Ovary (tissue), 3 donors: ENCODE data around the gene KCNJ18.
"Not testable (repeated sequence)": the region's sequence is repeated elsewhere in the genome, so short reads cannot be mapped to it uniquely, and the experiment has no call there.

Experiments used
- EP300 ChIP-seq: sonication (generic); formaldehyde crosslinking; IDR thresholded peaks from one replicate; pipeline ENCODE4 v1.6.1; 2017; ENCODE audit warnings: antibody characterized with exemption
- POLR2A ChIP-seq: fragments of 450-650 bp; IDR thresholded peaks from one replicate; pipeline ENCODE4 v1.6.1; 2017; ENCODE audit warnings: antibody characterized with exemption, mild to moderate bottlenecking, moderate library complexity
- TF ChIP-seq, protein P1 (sequence below), 3 donors: fragments of 450-650 bp in 2 of 3; fragments of 200-600 bp in 1 of 3; IDR thresholded peaks; one replicate each; pipeline versions ENCODE4 v1.5.1 to v1.8.0; 2016 to 2022; ENCODE audit warnings: antibody characterized with exemption in 3 of 3, mild to moderate bottlenecking in 1 of 3
- donor health status: DM: no; HTN: no; CAD: no.

DNA sequence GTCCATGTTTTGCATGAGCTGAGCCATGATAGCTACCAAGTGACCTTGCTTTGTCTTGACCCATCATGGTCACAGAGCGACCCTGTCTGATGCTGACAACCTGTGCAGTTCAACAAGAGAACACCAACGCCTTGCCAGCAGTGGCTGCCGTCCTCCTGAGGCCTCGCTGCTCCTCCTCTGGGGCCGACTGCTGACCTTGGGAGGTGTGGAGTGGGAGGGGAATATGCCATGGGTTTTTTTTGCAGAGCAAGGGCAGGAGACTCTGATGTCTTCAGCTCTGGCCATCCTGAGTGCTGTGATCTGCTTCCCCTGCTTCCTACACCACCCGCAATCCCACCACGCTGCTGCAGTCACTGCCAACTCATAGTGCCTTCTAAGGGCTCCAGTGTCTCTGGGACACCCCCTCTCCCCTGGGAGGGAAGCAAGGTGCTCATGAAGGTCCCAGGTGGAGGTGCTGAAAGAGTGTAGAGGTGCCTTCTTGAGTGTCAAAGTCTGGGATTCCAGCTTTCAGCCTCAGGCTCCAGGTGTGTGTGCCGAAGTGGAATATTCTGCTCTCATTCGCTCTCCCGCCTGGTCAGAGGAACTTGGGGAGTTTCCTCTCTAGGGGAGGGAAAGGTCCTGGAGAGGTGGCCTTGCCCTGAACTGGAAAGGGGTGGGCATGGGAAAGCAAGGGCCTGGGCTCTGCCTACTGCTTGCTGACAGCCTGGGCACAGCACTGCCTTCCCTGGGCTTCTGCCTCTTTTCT is 22.5 kb upstream of the KCNJ18 start:
- TF ChIP-seq, protein P1, sequence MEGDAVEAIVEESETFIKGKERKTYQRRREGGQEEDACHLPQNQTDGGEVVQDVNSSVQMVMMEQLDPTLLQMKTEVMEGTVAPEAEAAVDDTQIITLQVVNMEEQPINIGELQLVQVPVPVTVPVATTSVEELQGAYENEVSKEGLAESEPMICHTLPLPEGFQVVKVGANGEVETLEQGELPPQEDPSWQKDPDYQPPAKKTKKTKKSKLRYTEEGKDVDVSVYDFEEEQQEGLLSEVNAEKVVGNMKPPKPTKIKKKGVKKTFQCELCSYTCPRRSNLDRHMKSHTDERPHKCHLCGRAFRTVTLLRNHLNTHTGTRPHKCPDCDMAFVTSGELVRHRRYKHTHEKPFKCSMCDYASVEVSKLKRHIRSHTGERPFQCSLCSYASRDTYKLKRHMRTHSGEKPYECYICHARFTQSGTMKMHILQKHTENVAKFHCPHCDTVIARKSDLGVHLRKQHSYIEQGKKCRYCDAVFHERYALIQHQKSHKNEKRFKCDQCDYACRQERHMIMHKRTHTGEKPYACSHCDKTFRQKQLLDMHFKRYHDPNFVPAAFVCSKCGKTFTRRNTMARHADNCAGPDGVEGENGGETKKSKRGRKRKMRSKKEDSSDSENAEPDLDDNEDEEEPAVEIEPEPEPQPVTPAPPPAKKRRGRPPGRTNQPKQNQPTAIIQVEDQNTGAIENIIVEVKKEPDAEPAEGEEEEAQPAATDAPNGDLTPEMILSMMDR (IDR thresholded peaks at IDR 0.05): not testable (repeated sequence)
- TF ChIP-seq POLR2A, EP300: not testable (repeated sequence)
